HepG2 (cell line): Measurements from ENCODE around the gene CDH23. TPM values are rescaled to one million over a fixed set of nuclear protein-coding genes. Genes with fewer than 3 reads are reported as not detected.

Source experiments
- ATAC-seq: fragments of 200-7000 bp; cut with Tn5 transposase; 3 replicates; pipeline ENCODE4 v1.9.1; 2020; ENCODE audit warnings: mild to moderate bottlenecking, moderate library complexity
- BruUV-seq: library from RNA; stranded (reverse); fragments of 400-500 nt; replicated peaks from 2 replicates; lab custom pipeline; 2021; lab: Mats Ljungman, UMichigan
- CTCF ChIA-PET: fragments of 300-600 bp; formaldehyde crosslinking; extraction: SDS; loops from one replicate; lab custom pipeline; 2021; ENCODE audit warnings: low total read pairs, inconsistent platforms, low intra/inter-chr PET ratio; lab: Yijun Ruan, JAX
- POLR2A ChIA-PET: fragments of 350-600 bp; sonication (Branson Sonifier 250); formaldehyde crosslinking; loops from one replicate; lab custom pipeline; 2020; ENCODE audit warnings: antibody characterized with exemption, inconsistent platforms; lab: Yijun Ruan, JAX
- DNase-seq: peaks from one replicate; pipeline ENCODE4 v3.0.0-alpha.2; 2015; ENCODE audit warnings: low spot score
- FAIRE-seq: peaks from 3 replicates; lab custom pipeline; 2011; peaks lifted over from hg19 to GRCh38; lab: Jason Lieb, UNC
- H2AFZ ChIP-seq: one replicate; pipeline ENCODE4 v1.6.1; 2011; ENCODE audit warnings: low read length, inconsistent platforms
- H3K27ac ChIP-seq: fragments of 300-600 bp; 3 replicates; pipeline ENCODE4 v1.8.0; 2011; ENCODE audit warnings: mixed run types, mild to moderate bottlenecking, mixed read lengths, low read length, inconsistent platforms; ENCODE audit not compliant: insufficient read depth; ENCODE audit errors: extremely low read length
- H3K27me3 ChIP-seq, 2 experiments: fragments of 200-600 bp in 1 of 2; 2 replicates in 1 of 2; 3 replicates in 1 of 2; pipeline versions ENCODE4 v1.6.0 to v1.8.0; 2011; ENCODE audit warnings: low read length in 2 of 2, mild to moderate bottlenecking in 2 of 2, moderate library complexity in 2 of 2, inconsistent platforms in 1 of 2; ENCODE audit not compliant: insufficient read depth in 2 of 2, control insufficient read depth in 1 of 2
- H3K36me3 ChIP-seq, 2 experiments: fragments of 200-600 bp in 1 of 2; replicated peaks in 1 of 2; 2 replicates in 1 of 2; 3 replicates in 1 of 2; pipeline versions ENCODE4 v1.5.1 to v1.8.0; 2011; ENCODE audit warnings: low read length in 2 of 2, inconsistent platforms in 1 of 2; ENCODE audit not compliant: insufficient read depth in 2 of 2, control insufficient read depth in 1 of 2
- H3K4me1 ChIP-seq: 2 replicates; pipeline ENCODE4 v1.5.1; 2012; ENCODE audit warnings: low read length, inconsistent platforms; ENCODE audit not compliant: insufficient read depth
- H3K4me2 ChIP-seq: 2 replicates; pipeline ENCODE4 v1.6.0; 2011; ENCODE audit warnings: low read depth, low read length, inconsistent platforms
- H3K4me3 ChIP-seq, 3 experiments: fragments of 200-600 bp in 1 of 3; sonication (generic), shearing (Covaris generic) in 1 of 3; replicated peaks in 1 of 3; 2 replicates each; pipeline ENCODE4 v1.5.1; 2011 to 2016; ENCODE audit warnings: low read length in 3 of 3, inconsistent platforms in 2 of 3, low read depth in 2 of 3, mild to moderate bottlenecking in 2 of 3, control low read depth in 1 of 3, mixed read lengths in 1 of 3; ENCODE audit not compliant: insufficient read depth in 1 of 3
- H3K79me2 ChIP-seq: one replicate; pipeline ENCODE4 v1.6.1; 2011; ENCODE audit warnings: low read length, inconsistent platforms; ENCODE audit not compliant: insufficient read depth
- H3K9ac ChIP-seq: 2 replicates; pipeline ENCODE4 v1.6.0; 2011; ENCODE audit warnings: mild to moderate bottlenecking, low read depth, low read length, inconsistent platforms; ENCODE audit not compliant: insufficient read depth
- H3K9me3 ChIP-seq: 2 replicates; pipeline ENCODE4 v1.5.1; 2012; ENCODE audit warnings: mild to moderate bottlenecking, low read length
- H4K20me1 ChIP-seq: 2 replicates; pipeline ENCODE4 v1.6.0; 2011; ENCODE audit warnings: inconsistent platforms, mild to moderate bottlenecking, low read length, moderate library complexity; ENCODE audit not compliant: insufficient read depth
- AHR ChIP-seq: IDR thresholded peaks from 2 replicates; pipeline ENCODE4 v1.6.1; 2018; ENCODE audit warnings: missing genetic modification reagents, missing compliant biosample characterization
- ETV6 ChIP-seq: sonication (generic); formaldehyde crosslinking; conservative IDR thresholded peaks from 2 replicates; pipeline ENCODE4 v1.4.0; 2020; ENCODE audit warnings: missing genetic modification reagents
- GTF2F1 ChIP-seq: fragments of 150-350 bp; IDR thresholded peaks from 2 replicates; pipeline ENCODE4 v1.6.1; 2014; ENCODE audit warnings: low read length
- HOXA7 ChIP-seq: sonication (generic); formaldehyde crosslinking; IDR thresholded peaks from 2 replicates; pipeline ENCODE4 v1.8.1; 2022; ENCODE audit warnings: mild to moderate bottlenecking, missing genetic modification reagents, moderate library complexity
- KLF15 ChIP-seq: sonication (generic); formaldehyde crosslinking; IDR thresholded peaks from 2 replicates; pipeline ENCODE4 v1.8.1; 2023; ENCODE audit warnings: borderline replicate concordance, mild to moderate bottlenecking, inconsistent platforms, missing genetic modification reagents, mixed read lengths
- KMT2B ChIP-seq: IDR thresholded peaks from 2 replicates; pipeline ENCODE4 v1.6.1; 2016; ENCODE audit warnings: missing genetic modification reagents, missing compliant biosample characterization
- TOPORS ChIP-seq: sonication (generic); formaldehyde crosslinking; IDR thresholded peaks from 2 replicates; pipeline ENCODE4 v1.8.0; 2023; ENCODE audit warnings: mild to moderate bottlenecking, missing genetic modification reagents
- ZBTB7A ChIP-seq: sonication (generic); formaldehyde crosslinking; IDR thresholded peaks from 2 replicates; pipeline ENCODE4 v1.8.0; 2022; ENCODE audit warnings: mild to moderate bottlenecking, missing genetic modification reagents
- ZEB1 ChIP-seq: IDR thresholded peaks from 2 replicates; pipeline ENCODE4 v1.6.1; 2012; ENCODE audit warnings: mild to moderate bottlenecking, low read depth, inconsistent platforms; ENCODE audit not compliant: insufficient replicate concordance
- ZFY ChIP-seq: sonication (generic); formaldehyde crosslinking; IDR thresholded peaks from 2 replicates; pipeline ENCODE4 v1.4.0; 2020; ENCODE audit warnings: missing genetic modification reagents
- ZKSCAN5 ChIP-seq: sonication (generic); formaldehyde crosslinking; IDR thresholded peaks from 2 replicates; pipeline ENCODE4 v1.5.1; 2020; ENCODE audit warnings: mild to moderate bottlenecking, missing genetic modification reagents
- ZNF577 ChIP-seq: sonication (generic); formaldehyde crosslinking; IDR thresholded peaks from 2 replicates; pipeline ENCODE4 v1.4.0; 2020; ENCODE audit warnings: mild to moderate bottlenecking, low read depth, missing genetic modification reagents, borderline replicate concordance
- ZSCAN21 ChIP-seq: sonication (generic); formaldehyde crosslinking; IDR thresholded peaks from 2 replicates; pipeline ENCODE4 v1.8.0; 2022; ENCODE audit warnings: mild to moderate bottlenecking, missing genetic modification reagents, moderate library complexity, borderline replicate concordance
- WGBS: methylation state at CpG from one replicate; pipeline ENCODE4 v1.1.6; 2017; ENCODE audit warnings: low lambda C conversion rate; 5-methylcytosine and 5-hydroxymethylcytosine counted together
- in situ Hi-C: cut with HindIII; loops from 2 replicates; pipeline ENCODE4 v1.10.0; 2017; ENCODE audit warnings: low pct_unique_long_range_greater_than_20kb; ENCODE audit not compliant: extremely low pct_ligation_motif_present
- intact Hi-C: fragments of 100-400 bp; cut with micrococcal nuclease; formaldehyde crosslinking; loops from one replicate; pipeline ENCODE4 v1.10.0; 2022; ENCODE audit not compliant: unreplicated experiment
- polyA plus RNA-seq, 8 experiments: library from polyadenylated mRNA; depleted of rRNA in 3 of 8; stranded (reverse) in 7 of 8; unstranded in 1 of 8; fragments of >200 nt; fragmentation: Illumina TruSeq in 4 of 8; extraction: Trizol in 4 of 8; gene quantifications; 2 replicates each; pipeline versions ENCODE4 v1.2.1 to v1.2.3, GENCODE V29; 2011 to 2016; ENCODE audit warnings: low read depth in 4 of 8, missing spikeins in 1 of 8, mixed read lengths in 1 of 8; ENCODE audit not compliant: insufficient read depth in 1 of 8
- total RNA-seq, 5 experiments: library from RNA; depleted of rRNA; stranded (reverse); fragments of >200 nt; fragmentation: Illumina TruSeq; extraction: Trizol; gene quantifications; 2 replicates each; pipeline ENCODE4 v1.2.3, GENCODE V29; 2016; ENCODE audit warnings: low read depth in 1 of 5
- TF ChIP-seq, protein P1 (sequence below): sonication (generic); formaldehyde crosslinking; IDR thresholded peaks from 2 replicates; pipeline ENCODE4 v1.4.0; 2020; ENCODE audit warnings: missing genetic modification reagents
- TF ChIP-seq, protein P2 (sequence below): sonication (generic); formaldehyde crosslinking; IDR thresholded peaks from 2 replicates; pipeline ENCODE4 v1.5.0; 2020; ENCODE audit warnings: mild to moderate bottlenecking, missing genetic modification reagents, moderate library complexity
- TF ChIP-seq, protein P3 (sequence below): sonication (generic); formaldehyde crosslinking; IDR thresholded peaks from 2 replicates; pipeline ENCODE4 v1.4.0; 2020; ENCODE audit warnings: missing genetic modification reagents

CDH23 gene
- total and polyA plus RNA-seq, 2 of the 13 experiments (the other 11 are each of a cell fraction or from before 2014, with no cell fraction given), result 0.13 TPM; not detected in 1

DNA sequence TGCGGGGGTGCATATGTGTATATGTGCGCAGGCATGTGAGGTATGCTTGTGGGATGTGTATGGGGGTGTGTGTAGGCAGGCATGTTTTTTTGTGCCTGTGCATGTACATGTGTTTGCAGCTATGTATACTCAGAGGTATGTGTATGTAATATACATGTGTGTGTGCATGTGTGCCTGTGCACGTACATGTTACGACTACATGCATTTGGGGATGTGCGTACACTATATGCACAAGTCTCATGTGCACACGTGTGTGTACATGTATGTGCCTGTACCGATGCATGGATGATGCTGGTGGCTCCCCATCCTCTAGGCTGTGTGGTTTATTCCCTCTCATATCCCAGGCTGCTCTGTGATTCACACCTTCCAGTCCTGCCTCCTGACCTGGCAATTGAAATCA lies 253.7 kb downstream of the CDH23 start:
- Histone ChIP-seq H3K9ac (no peak overlapping the region), H3K4me2 (no peak overlapping the region), H3K9me3 (no peaks in the 10 kb centered on the region), H3K27me3 (peaks cover 2 to 14% of the 10 kb centered on the region in 2 experiments; a peak in 2 of 5 replicates), H3K27ac (no peak overlapping the region), H3K4me1 (0 out of 2 replicates have a peak, but pooled peaks cover 6% of the 10 kb centered on the region), H3K36me3 (no peaks in the 10 kb centered on the region), H2AFZ (no peak overlapping the region), H3K4me3 (no peak overlapping the region), H3K79me2 (no peaks in the 10 kb centered on the region), H4K20me1 (no peaks in the 10 kb centered on the region)
- DNase-seq (no peak), FAIRE-seq (no peak), ATAC-seq (no peak)
- TF ChIP-seq HOXA7 (CRISPR knock-in tag), result no peak
- TF ChIP-seq, protein P1, sequence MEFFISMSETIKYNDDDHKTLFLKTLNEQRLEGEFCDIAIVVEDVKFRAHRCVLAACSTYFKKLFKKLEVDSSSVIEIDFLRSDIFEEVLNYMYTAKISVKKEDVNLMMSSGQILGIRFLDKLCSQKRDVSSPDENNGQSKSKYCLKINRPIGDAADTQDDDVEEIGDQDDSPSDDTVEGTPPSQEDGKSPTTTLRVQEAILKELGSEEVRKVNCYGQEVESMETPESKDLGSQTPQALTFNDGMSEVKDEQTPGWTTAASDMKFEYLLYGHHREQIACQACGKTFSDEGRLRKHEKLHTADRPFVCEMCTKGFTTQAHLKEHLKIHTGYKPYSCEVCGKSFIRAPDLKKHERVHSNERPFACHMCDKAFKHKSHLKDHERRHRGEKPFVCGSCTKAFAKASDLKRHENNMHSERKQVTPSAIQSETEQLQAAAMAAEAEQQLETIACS (CRISPR knock-in tag), result no peak
- TF ChIP-seq AHR (CRISPR knock-in tag), result no peak
- TF ChIP-seq ZNF577 (CRISPR knock-in tag), result no peak
- TF ChIP-seq ZFY (CRISPR knock-in tag), result no peak
- TF ChIP-seq ZBTB7A (CRISPR knock-in tag), result no peak
- no peak for TF ChIP-seq KMT2B (CRISPR knock-in tag)
- no peak for TF ChIP-seq ZSCAN21 (CRISPR knock-in tag)
- no peak for TF ChIP-seq GTF2F1
- TF ChIP-seq KLF15 (CRISPR knock-in tag), result no peak
- no peak for TF ChIP-seq TOPORS
- TF ChIP-seq, protein P2, sequence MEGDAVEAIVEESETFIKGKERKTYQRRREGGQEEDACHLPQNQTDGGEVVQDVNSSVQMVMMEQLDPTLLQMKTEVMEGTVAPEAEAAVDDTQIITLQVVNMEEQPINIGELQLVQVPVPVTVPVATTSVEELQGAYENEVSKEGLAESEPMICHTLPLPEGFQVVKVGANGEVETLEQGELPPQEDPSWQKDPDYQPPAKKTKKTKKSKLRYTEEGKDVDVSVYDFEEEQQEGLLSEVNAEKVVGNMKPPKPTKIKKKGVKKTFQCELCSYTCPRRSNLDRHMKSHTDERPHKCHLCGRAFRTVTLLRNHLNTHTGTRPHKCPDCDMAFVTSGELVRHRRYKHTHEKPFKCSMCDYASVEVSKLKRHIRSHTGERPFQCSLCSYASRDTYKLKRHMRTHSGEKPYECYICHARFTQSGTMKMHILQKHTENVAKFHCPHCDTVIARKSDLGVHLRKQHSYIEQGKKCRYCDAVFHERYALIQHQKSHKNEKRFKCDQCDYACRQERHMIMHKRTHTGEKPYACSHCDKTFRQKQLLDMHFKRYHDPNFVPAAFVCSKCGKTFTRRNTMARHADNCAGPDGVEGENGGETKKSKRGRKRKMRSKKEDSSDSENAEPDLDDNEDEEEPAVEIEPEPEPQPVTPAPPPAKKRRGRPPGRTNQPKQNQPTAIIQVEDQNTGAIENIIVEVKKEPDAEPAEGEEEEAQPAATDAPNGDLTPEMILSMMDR (CRISPR knock-in tag), result no peak
- TF ChIP-seq, protein P3, sequence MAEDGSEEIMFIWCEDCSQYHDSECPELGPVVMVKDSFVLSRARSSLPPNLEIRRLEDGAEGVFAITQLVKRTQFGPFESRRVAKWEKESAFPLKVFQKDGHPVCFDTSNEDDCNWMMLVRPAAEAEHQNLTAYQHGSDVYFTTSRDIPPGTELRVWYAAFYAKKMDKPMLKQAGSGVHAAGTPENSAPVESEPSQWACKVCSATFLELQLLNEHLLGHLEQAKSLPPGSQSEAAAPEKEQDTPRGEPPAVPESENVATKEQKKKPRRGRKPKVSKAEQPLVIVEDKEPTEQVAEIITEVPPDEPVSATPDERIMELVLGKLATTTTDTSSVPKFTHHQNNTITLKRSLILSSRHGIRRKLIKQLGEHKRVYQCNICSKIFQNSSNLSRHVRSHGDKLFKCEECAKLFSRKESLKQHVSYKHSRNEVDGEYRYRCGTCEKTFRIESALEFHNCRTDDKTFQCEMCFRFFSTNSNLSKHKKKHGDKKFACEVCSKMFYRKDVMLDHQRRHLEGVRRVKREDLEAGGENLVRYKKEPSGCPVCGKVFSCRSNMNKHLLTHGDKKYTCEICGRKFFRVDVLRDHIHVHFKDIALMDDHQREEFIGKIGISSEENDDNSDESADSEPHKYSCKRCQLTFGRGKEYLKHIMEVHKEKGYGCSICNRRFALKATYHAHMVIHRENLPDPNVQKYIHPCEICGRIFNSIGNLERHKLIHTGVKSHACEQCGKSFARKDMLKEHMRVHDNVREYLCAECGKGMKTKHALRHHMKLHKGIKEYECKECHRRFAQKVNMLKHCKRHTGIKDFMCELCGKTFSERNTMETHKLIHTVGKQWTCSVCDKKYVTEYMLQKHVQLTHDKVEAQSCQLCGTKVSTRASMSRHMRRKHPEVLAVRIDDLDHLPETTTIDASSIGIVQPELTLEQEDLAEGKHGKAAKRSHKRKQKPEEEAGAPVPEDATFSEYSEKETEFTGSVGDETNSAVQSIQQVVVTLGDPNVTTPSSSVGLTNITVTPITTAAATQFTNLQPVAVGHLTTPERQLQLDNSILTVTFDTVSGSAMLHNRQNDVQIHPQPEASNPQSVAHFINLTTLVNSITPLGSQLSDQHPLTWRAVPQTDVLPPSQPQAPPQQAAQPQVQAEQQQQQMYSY (CRISPR knock-in tag), result no peak
- TF ChIP-seq ZKSCAN5 (CRISPR knock-in tag), result no peak
- no peak for TF ChIP-seq ZEB1
- TF ChIP-seq ETV6, result no peak
- 69% methylated on average over 7 of the region's 7 CpGs for WGBS
- POLR2A ChIA-PET, result no interaction called here
- intact Hi-C loops, result no loop called here
- BruUV-seq, result no TSS peak
- CTCF ChIA-PET, result no interaction called here
- in situ Hi-C loops, result no loop called here
